Bronchial epithelial cell (primary cell): ENCODE results near the gene PSMA7. TPM values are rescaled to one million over a fixed set of nuclear protein-coding genes. Genes with fewer than 3 reads are reported as not detected.

Experiments used
- DNase-seq: peaks from one replicate; pipeline ENCODE4 v3.0.0-alpha.2; 2010; ENCODE audit warnings: low read depth
- FAIRE-seq: peaks from 2 replicates; lab custom pipeline; 2011; peaks lifted over from hg19 to GRCh38; lab: Jason Lieb, UNC
- H3K27me3 ChIP-seq: 2 replicates; pipeline ENCODE4 v1.5.1; 2011; ENCODE audit warnings: low read length; ENCODE audit not compliant: control insufficient read depth, insufficient read depth
- H3K36me3 ChIP-seq: 2 replicates; pipeline ENCODE4 v1.5.1; 2011; ENCODE audit warnings: low read length; ENCODE audit not compliant: control insufficient read depth, insufficient read depth
- H3K4me3 ChIP-seq: 2 replicates; pipeline ENCODE4 v1.5.1; 2011; ENCODE audit warnings: mild to moderate bottlenecking, low read depth, low read length, control low read depth
- CTCF ChIP-seq: IDR thresholded peaks from 2 replicates; pipeline ENCODE4 v1.5.1; 2011; ENCODE audit warnings: mild to moderate bottlenecking, moderate library complexity, low read length, control low read depth, inconsistent platforms; ENCODE audit not compliant: insufficient read depth, severe bottlenecking
- total RNA-seq: library from RNA; depleted of rRNA; stranded (reverse); fragments of >200 nt; gene quantifications from 2 replicates; pipeline ENCODE4 v1.2.1, GENCODE V29; 2014

Gene PSMA7
- total RNA-seq: 516 and 626 TPM in 2 replicates

- H3K36me3 ChIP-seq: peaks cover 22% of the 10 kb centered on the region
- H3K4me3 ChIP-seq: peak within 1 kb of the TSS; percentile 65
- H3K27me3 ChIP-seq: no peaks in the 10 kb centered on the region
- FAIRE-seq: no peak
- no peak for TF ChIP-seq CTCF
- DNase-seq: peak; percentile 57
Observed at GRCh38 chr20:62143081-62143956, at the start of gene PSMA7, which contains the start of gene SS18L1. Gene PSMA7, minus strand, starts transcription at chr20:62143394. Its CDS starts 91 bp downstream, at chr20:62143303. Gene SS18L1, plus strand, starts transcription at chr20:62143769. Its CDS starts 52 bp downstream, at chr20:62143821.

- no peak for DNase-seq
- FAIRE-seq: no peak
- Histone ChIP-seq H3K27me3 (no peaks in the 10 kb centered on the region), H3K36me3 (peaks cover 8% of the 10 kb centered on the region), H3K4me3 (no peak overlapping the region)
- TF ChIP-seq CTCF: no peak
Observed at GRCh38 chr20:62192635-62193034, 49.4 kb upstream of the PSMA7 start.

- Histone ChIP-seq H3K4me3 (no peak overlapping the region), H3K36me3 (peaks cover 6% of the 10 kb centered on the region), H3K27me3 (no peaks in the 10 kb centered on the region)
- no peak for TF ChIP-seq CTCF
- no peak for FAIRE-seq
- DNase-seq: no peak
Observed at GRCh38 chr20:62191781-62192559, 48.8 kb upstream of the PSMA7 start.

- FAIRE-seq (no peak), DNase-seq (no peak)
- H3K36me3 ChIP-seq: peaks cover 6% of the 10 kb centered on the region
- TF ChIP-seq CTCF: no peak
- no peaks in the 10 kb centered on the region for H3K27me3 ChIP-seq
- H3K4me3 ChIP-seq: no peak overlapping the region
Observed at GRCh38 chr20:62190639-62191411, 47.6 kb upstream of the PSMA7 start.

- FAIRE-seq (no peak), DNase-seq (no peak)
- Histone ChIP-seq H3K36me3 (peaks cover 1% of the 10 kb centered on the region), H3K4me3 (no peak overlapping the region), H3K27me3 (no peaks in the 10 kb centered on the region)
- no peak for TF ChIP-seq CTCF
Observed at GRCh38 chr20:62186887-62187866, 44.0 kb upstream of the PSMA7 start.
